NCI-H446 treated with DMSO at 0.1 percent for 48 hours (cell line): ENCODE data around the gene HGS.
A peak's percentile ranks its signal among the peaks of the same experiment; 100 is the strongest.
"Not testable (repeated sequence)": the region's sequence is repeated elsewhere in the genome, so short reads cannot be mapped to it uniquely, and the experiment has no call there.

Experiments
- DNase-seq: peaks from one replicate; lab custom pipeline; 2025; lab: John Stamatoyannopoulos, UW

HGS gene

DNA sequence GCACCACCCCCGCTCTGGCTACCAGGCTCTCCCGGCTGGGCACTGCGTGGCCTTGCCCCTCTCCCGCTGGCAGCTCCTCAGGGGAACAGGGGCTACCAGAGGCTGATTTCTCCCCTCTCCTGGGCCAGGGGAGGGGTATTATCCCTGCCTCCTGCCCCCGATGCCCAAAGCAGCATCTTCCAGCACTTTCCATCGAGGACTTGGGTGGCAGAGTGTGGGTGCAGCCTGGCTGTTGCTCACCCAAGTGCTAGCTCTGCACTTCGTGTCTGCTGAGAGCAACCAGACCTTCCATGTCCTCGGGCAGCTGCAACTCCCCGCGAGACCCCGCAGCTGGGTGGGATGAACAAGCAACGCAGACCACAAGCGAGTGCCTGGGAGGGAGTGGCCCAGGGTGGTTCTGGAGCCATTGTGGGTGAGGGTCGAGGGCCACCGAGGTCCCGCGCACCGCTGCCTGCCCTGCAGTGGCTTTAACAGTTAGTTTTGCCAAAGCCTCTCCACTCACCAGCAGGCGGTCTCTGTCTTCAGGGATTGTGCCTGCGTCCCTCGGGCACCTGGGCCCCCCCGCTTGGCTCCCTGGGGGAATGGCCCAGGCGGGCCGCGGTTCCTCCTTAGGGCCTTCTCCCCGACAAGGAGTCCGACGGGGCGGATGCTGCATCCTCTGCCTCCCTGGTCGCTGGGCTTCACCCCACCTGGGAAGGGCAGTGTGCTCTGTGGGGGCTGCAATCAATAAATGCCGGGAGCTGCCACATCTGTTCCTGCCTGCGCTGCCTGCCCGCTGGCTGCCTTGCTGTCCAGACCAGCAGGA lies 36.7 kb downstream of the HGS start:
- no peak for DNase-seq

DNA sequence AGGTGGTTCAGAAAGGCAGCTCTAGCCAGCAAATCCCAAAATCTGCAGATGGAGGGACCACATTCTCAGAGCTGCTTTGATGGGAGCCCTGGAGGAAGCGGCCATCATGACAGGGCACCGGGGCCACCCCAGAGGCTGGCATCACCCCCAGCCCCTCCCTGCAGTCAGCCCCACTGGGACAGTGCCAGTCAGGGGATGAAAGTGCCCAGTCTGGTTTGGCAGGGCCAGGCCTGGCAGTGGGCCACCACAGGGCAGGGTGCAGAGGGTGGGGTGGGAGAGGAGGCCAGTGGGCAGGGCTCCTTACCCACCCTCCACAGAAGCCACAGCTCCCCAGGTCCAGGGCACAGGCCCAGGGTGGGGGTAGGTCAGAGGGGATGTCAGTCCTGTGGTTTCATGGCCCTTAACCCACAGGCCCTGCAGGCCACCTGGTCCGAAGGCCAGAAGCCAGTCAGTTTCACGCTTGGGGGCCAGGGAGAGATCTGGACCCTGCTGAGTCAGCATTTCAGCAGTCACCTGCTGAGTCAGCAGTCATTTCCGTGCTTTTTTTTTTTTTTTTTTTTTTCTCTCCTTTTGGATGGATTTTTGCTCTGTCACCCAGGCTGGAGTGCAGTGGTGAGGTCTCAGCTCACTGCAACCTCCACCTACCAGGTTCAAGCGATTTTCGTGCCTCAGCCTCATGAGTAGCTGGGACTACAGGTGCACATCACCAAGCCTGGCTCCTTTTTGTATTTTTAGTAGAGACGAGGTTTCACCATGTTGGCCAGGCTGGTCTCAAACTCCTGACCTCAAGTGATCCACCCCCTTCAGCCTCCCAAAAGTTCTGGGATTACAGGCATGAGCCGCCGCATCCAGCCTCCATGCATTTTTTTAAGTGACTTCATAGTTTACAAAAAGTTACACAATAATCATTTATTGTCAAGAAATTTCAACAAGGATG lies 38.6 kb downstream of the HGS start:
- no peak for DNase-seq

GRCh38 chr17:81723651-81724209 lies 39.9 kb downstream of the HGS start:
- no peak for DNase-seq

- DNase-seq, result no peak
Observed at GRCh38 chr17:81725439-81725838, 41.6 kb downstream of the HGS start.

- no peak for DNase-seq
Observed at GRCh38 chr17:81726004-81726403, 42.2 kb downstream of the HGS start.

- DNase-seq, result no peak
Observed at GRCh38 chr17:81727324-81728031, 43.7 kb downstream of the HGS start.

- DNase-seq, result peak; percentile 9
Observed at GRCh38 chr17:81733507-81734404, 49.9 kb downstream of the HGS start.

GRCh38 chr17:81734405-81735263 lies 50.8 kb downstream of the HGS start:
- no peak for DNase-seq

DNA sequence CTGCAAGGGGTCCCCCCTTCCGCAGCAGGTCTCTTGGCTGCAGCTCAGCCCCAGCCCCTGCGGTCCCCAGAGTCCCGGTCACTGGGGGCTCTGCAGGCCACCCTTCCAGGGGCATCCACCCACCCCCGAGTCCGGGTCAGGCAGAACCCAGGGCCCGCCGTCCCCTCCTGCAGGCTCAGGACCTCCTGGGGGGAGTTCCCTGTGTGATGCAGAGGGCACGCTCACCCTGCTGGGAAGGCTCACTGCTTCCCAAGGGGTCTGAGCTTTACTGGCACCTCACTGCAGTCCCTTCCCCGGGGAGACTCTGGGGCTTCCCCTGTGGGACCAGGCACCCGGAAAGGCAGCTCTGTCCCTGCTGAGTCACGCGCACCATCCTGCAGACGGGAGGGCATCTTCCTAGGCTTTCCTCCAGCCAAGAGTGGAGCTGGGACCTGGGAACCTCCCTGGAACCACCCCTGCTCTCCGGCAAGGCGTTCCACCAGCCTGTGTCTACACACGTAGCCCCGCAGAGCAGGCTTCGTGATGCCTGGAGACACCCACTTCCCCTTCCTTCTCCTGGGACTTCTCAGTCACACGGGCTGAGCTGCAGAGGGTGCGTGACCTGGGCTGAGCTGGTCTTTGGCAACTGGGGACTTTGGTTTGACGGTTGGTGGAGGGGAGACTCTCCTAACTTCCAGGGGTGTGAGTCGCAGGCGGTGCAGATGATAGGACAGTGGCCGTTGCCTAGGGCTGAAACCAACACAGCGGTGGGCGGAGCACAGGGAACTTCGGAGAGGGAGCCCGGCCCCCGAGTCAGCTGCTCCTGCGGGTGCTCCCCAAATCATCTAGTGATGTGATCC lies 51.7 kb downstream of the HGS start:
- DNase-seq, result no peak

GRCh38 chr17:81737947-81738800 lies 54.4 kb downstream of the HGS start:
- DNase-seq, result no peak

DNA sequence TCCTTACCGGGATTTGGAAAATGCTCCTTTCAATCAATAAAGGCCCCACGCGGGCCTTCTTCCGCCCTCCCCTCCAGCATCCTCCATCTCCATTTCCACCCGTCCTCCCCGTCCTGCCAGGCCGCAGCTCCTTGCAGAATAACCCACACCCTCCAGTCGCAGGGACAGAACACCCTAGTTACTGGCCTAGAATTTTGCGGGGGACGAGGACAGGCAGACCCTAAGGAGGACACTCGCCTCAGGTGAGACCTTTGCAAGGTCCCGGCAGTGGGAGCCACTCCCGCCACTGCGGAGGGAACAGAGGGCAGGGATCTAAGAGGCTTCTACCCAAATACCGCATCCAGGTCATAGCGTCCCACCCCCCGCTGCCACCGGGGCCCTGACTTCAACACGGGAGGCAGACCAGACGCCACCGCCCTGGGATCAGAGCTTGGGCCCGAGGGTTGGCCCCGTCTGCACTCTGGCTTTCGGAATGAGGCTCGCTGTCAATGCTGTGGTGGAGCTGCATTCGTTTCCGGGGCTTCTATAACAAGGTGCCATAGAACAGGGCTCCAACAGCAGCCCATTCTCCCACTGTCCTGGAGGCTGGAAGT lies 55.1 kb downstream of the HGS start:
- no peak for DNase-seq

DNA sequence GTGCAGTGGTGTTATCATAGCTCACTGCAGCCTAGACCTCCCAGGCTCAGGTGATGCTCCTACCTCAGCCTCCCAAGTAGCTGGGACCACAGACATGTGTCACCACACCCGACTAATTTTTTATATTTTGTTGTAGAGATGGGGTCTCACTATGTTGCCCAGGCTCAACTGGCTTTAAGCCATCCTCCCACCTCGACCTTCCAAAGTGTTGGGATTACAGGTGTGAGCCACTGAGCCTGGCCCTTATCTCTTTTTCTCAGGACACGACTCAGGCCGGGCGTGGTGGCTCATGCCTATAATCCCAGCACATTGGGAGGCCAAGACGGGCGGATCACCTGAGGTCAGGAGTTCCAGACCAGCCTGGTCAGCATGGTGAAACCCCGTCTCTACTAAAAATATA lies 55.8 kb downstream of the HGS start:
- not testable (repeated sequence) for DNase-seq

- DNase-seq, result no peak
Observed at GRCh38 chr17:81740395-81740961, 56.7 kb downstream of the HGS start.

GRCh38 chr17:81741049-81741593 lies 57.3 kb downstream of the HGS start:
- no peak for DNase-seq

- no peak for DNase-seq
Observed at GRCh38 chr17:81741594-81742452, 58.0 kb downstream of the HGS start.
